NCI-H345 (cell line): Measurements from ENCODE around the gene SEMA3B.

Experiments
- DNase-seq: peaks from one replicate; lab custom pipeline; 2025; lab: John Stamatoyannopoulos, UW

SEMA3B gene

GRCh38 chr3:50317300-50317699 lies 48.4 kb downstream of the SEMA3B start:
- DNase-seq: no peak

GRCh38 chr3:50318163-50318562 lies 49.2 kb downstream of the SEMA3B start:
- no peak for DNase-seq

- DNase-seq: no peak
These were observed 49.7 kb downstream of the SEMA3B start for GRCh38 chr3:50318615-50319014.

GRCh38 chr3:50319181-50319893 lies 50.4 kb downstream of the SEMA3B start:
- DNase-seq: no peak

- no peak for DNase-seq
These were observed 51.1 kb downstream of the SEMA3B start for GRCh38 chr3:50319894-50320625.

GRCh38 chr3:50320853-50321335 lies 51.9 kb downstream of the SEMA3B start:
- DNase-seq: peak; percentile 77

GRCh38 chr3:50321336-50322114 lies 52.6 kb downstream of the SEMA3B start:
- DNase-seq: peak; percentile 77

- no peak for DNase-seq
These were observed 53.1 kb downstream of the SEMA3B start for GRCh38 chr3:50322115-50322385.

- DNase-seq: no peak
These were observed 53.6 kb downstream of the SEMA3B start, which contains the start of gene HYAL2 for GRCh38 chr3:50322386-50323091. HYAL2 (minus strand) TSS chr3:50322745; CDS start chr3:50320489, 2,256 bp downstream.

GRCh38 chr3:50323092-50323600 lies 54.2 kb downstream of the SEMA3B start:
- DNase-seq: no peak

GRCh38 chr3:50323614-50324199 lies 54.8 kb downstream of the SEMA3B start:
- no peak for DNase-seq

- peak; percentile 45 for DNase-seq
These were observed 55.6 kb downstream of the SEMA3B start for GRCh38 chr3:50324351-50325112.

- DNase-seq: no peak
These were observed 56.1 kb downstream of the SEMA3B start for GRCh38 chr3:50325113-50325480.

- DNase-seq: no peak
These were observed 56.7 kb downstream of the SEMA3B start for GRCh38 chr3:50325497-50326181.

GRCh38 chr3:50326182-50326541 lies 57.2 kb downstream of the SEMA3B start:
- no peak for DNase-seq

- DNase-seq: no peak
These were observed 58.2 kb downstream of the SEMA3B start for GRCh38 chr3:50327129-50327528.
